Measurements from ENCODE around the gene ASNSD1. TPM values are rescaled to one million over a fixed set of nuclear protein-coding genes. Genes with fewer than 3 reads are reported as not detected.

ASNSD1 gene
- total RNA-seq (2021; fragmentation: NEBNext Ultra II Directional; extraction: Animal tissue kit (Norgen Biotek cat#: 25700)) (37.7 and 44.8 TPM in 2 replicates), polyA plus RNA-seq (2011; rRNA removed) (7.1 and 14.1 TPM in 2 replicates), polyA minus RNA-seq (2011; rRNA and poly(A)+ RNA removed) (17.7 and 24.4 TPM in 2 replicates)
- polyA plus RNA-seq (2011; cell fraction: cytosol; rRNA removed), result 25.6 TPM
- polyA plus RNA-seq (2011; cell fraction: nucleus; rRNA removed), result 5.2 TPM
- 22.2 to 46.5 TPM (median 24.8 TPM) in 4 replicates for polyA plus RNA-seq (2012, experiment 1 of 2)
- polyA plus RNA-seq (2012, experiment 2 of 2), result 4.0 TPM
- 60.0 TPM for polyA plus RNA-seq (2013, experiment 1 of 2)
- 64.5 TPM for polyA plus RNA-seq (2013, experiment 2 of 2)
- 82.5 TPM for polyA minus RNA-seq (2011; cell fraction: cytosol; rRNA and poly(A)+ RNA removed)
- 14.6 TPM for polyA minus RNA-seq (2011; cell fraction: nucleus; rRNA and poly(A)+ RNA removed)
- long read RNA-seq, experiment 1, transcript ASNSD1-201 (6 exons, 2,450 nt), result major isoform, 16 of 44 reads
- long read RNA-seq, experiment 1, partial matches to known transcripts, result 24 of 44 reads
- long read RNA-seq, experiment 1, other reads (novel, unspliced or antisense), result 3 of 44 reads
- long read RNA-seq, experiment 2, transcript ASNSD1-201 (6 exons, 2,450 nt), result major isoform, 50 of 63 reads
- long read RNA-seq, experiment 2, partial matches to known transcripts, result 0 of 63 reads
- long read RNA-seq, experiment 2, other reads (novel, unspliced or antisense), result 13 of 63 reads

- peak within 1 kb of the TSS; percentile 92 to 94 for H3K4me2 ChIP-seq (ENCODE audit: insufficient read depth in 1 of 2, low read depth in 2 of 2, low read length in 2 of 2)
- H3K9ac ChIP-seq (replicated peaks in 1 of 4; ENCODE audit: extremely low read depth in 1 of 4, low read depth in 3 of 4, low read length in 3 of 4), result peak within 1 kb of the TSS; percentile 84 to 98 (median 95)
- CTCF ChIA-PET (ENCODE audit: partially characterized antibody), result interaction anchor here (0.6 to 6.3 kb wide), 27 partner anchors 11 to 1533 kb away, joined by 3 to 82 read pairs (median 4); partner anchors contain the start of genes ANKAR and OSGEPL1
- no peak within 1 kb of the TSS for H2BK120ac ChIP-seq (replicated peaks; ENCODE audit: low read depth, low read length)
- 3% methylated on average over 46 of the region's 46 CpGs; no CpG with 5 or more reads in 1 of the 2 experiments for WGBS, 2 experiments (ENCODE audit: extremely low coverage in 1 of 2, insufficient coverage in 1 of 2, insufficient read length in 1 of 2, insufficient replicate concordance in 2 of 2, low coverage in 1 of 2, low lambda C conversion rate in 2 of 2, missing lambda C conversion rate in 1 of 2)
- H3K27me3 ChIP-seq (replicated peaks in 1 of 4; ENCODE audit: control insufficient read depth in 3 of 4, extremely low read depth in 1 of 4, insufficient read depth in 3 of 4, low read length in 3 of 4), result no peaks in the 10 kb centered on the region
- peak; percentile 98 for FAIRE-seq
- H3K27ac ChIP-seq (ENCODE audit: low read depth, low read length), result peak within 1 kb of the TSS; percentile 87; the same call in 1 of the 2 replicates
- peaks cover 2% of the 10 kb centered on the region; the same call in 1 of the 2 replicates for H3K23me2 ChIP-seq (ENCODE audit: low read depth, low read length)
- POLR2A ChIA-PET (ENCODE audit: partially characterized antibody), result interaction anchor here (0.9 to 3.2 kb wide), 5 partner anchors 9 to 74 kb away, joined by 3 to 12 read pairs (median 4); no protein-coding TSS in a partner anchor
- no peak within 1 kb of the TSS for H3K23ac ChIP-seq (ENCODE audit: insufficient read length)
- peak within 1 kb of the TSS; percentile 74 for H4K5ac ChIP-seq (ENCODE audit: insufficient read length, low read depth, low read length)
- H2AK5ac ChIP-seq (ENCODE audit: low read depth, low read length), result no peak within 1 kb of the TSS
- peak within 1 kb of the TSS; percentile 52 to 99 (median 94) for H3K4me3 ChIP-seq (ENCODE audit: extremely low read depth in 1 of 4, insufficient read depth in 2 of 4, low read depth in 3 of 4, low read length in 4 of 4)
- DNase-seq (ENCODE audit: low read depth in 1 of 2, low spot score in 2 of 2), result peak; percentile 97 to 100
- H3K18ac ChIP-seq (ENCODE audit: extremely low read depth, low read length), result peak within 1 kb of the TSS; percentile 97; the same call in 1 of the 2 replicates
- H3K4ac ChIP-seq (replicated peaks; ENCODE audit: insufficient read length, low read depth, low read length), result no peak within 1 kb of the TSS
- H3K56ac ChIP-seq (replicated peaks; ENCODE audit: insufficient read length, low read depth, low read length), result peak within 1 kb of the TSS; percentile 92
- H2AFZ ChIP-seq (ENCODE audit: low read length), result peak within 1 kb of the TSS; percentile 97
- H3K79me2 ChIP-seq (ENCODE audit: control insufficient read depth in 1 of 2, insufficient read depth in 2 of 2, low read length in 2 of 2), result peaks cover 0 to 24% of the 10 kb centered on the region in 2 experiments
- no peaks in the 10 kb centered on the region for H4K20me1 ChIP-seq (replicated peaks in 1 of 2; ENCODE audit: control insufficient read depth in 1 of 2, insufficient read depth in 2 of 2, low read length in 2 of 2)
- peak within 1 kb of the TSS; percentile 97 for H4K8ac ChIP-seq (ENCODE audit: extremely low read depth, insufficient read depth, low read length)
- no peak within 1 kb of the TSS for H2BK20ac ChIP-seq (ENCODE audit: low read length)
- H3K14ac ChIP-seq (ENCODE audit: insufficient read length), result no peak within 1 kb of the TSS
- peaks cover 0 to 5% (median 0%) of the 10 kb centered on the region in 4 experiments; a peak in 2 of 7 replicates for H3K4me1 ChIP-seq (replicated peaks in 1 of 4; ENCODE audit: control insufficient read depth in 3 of 4, insufficient read depth in 4 of 4, low read length in 3 of 4)
- 0 out of 2 replicates have a peak within 1 kb of the TSS, but pooled peaks have one; percentile 53 for H2BK15ac ChIP-seq (ENCODE audit: low read length)
- peaks cover 0 to 10% (median 3%) of the 10 kb centered on the region in 4 experiments; a peak in 3 of 8 replicates for H3K36me3 ChIP-seq (ENCODE audit: control insufficient read depth in 2 of 4, insufficient read depth in 4 of 4, low read length in 3 of 4)
- no peaks in the 10 kb centered on the region for H3K9me3 ChIP-seq (ENCODE audit: insufficient read depth in 2 of 2, low read depth in 1 of 2, low read length in 1 of 2)
- peak within 1 kb of the TSS; percentile 87 for H2BK5ac ChIP-seq (ENCODE audit: low read depth, low read length)
- no peaks in the 10 kb centered on the region; the same call in 1 of the 2 replicates for H3K79me1 ChIP-seq (ENCODE audit: low read depth, low read length)
- peak within 1 kb of the TSS; percentile 97 for H4K91ac ChIP-seq (replicated peaks; ENCODE audit: insufficient read length, low read length)
- H2BK12ac ChIP-seq (ENCODE audit: low read depth, low read length), result peak within 1 kb of the TSS; percentile 82
- TF ChIP-seq EP300 (IDR thresholded peaks at IDR 0.05; ENCODE audit: borderline replicate concordance in 1 of 2, low read depth in 2 of 2, low read length in 2 of 2) (no peak), KDM4A (IDR thresholded peaks at IDR 0.05; ENCODE audit: low read depth, low read length, severe bottlenecking) (peak; percentile 97), TEAD4 (IDR thresholded peaks at IDR 0.05; ENCODE audit: low read depth, low read length) (peak; percentile 58; the same call in 1 of the 2 replicates), GTF2F1 (IDR thresholded peaks at IDR 0.05; ENCODE audit: borderline replicate concordance, low read depth, low read length) (no peak), CBX8 (IDR thresholded peaks at IDR 0.05; ENCODE audit: borderline replicate concordance, low read depth, low read length) (no peak), ZNF274 (IDR thresholded peaks at IDR 0.05; ENCODE audit: borderline replicate concordance, extremely low read depth, low read length) (no peak), PHF8 (conservative IDR thresholded peaks at IDR 0.05; ENCODE audit: low read depth, low read length) (peak; percentile 95)
Measured at GRCh38 chr2:189661148-189661956, at the start of gene ASNSD1. Gene ASNSD1 (plus strand): TSS chr2:189661459. CDS start chr2:189666133, 4,674 bp downstream.
